NB4 (cell line): ENCODE results near the gene IGSF6.
"Not testable (repeated sequence)": the region's sequence is repeated elsewhere in the genome, so short reads cannot be mapped to it uniquely, and the experiment has no call there.

Experiments used
- DNase-seq: peaks from one replicate; pipeline ENCODE4 v3.0.0; 2010; ENCODE audit warnings: low read depth
- H3K4me3 ChIP-seq: one replicate; pipeline ENCODE4 v1.5.1; 2011; ENCODE audit warnings: mild to moderate bottlenecking, low read depth, low read length, moderate library complexity
- CTCF ChIP-seq: IDR thresholded peaks from one replicate; pipeline ENCODE4 v1.5.1; 2012; ENCODE audit warnings: low read depth, low read length
- MAX ChIP-seq: IDR thresholded peaks from 2 replicates; pipeline ENCODE4 v1.6.1; 2011; ENCODE audit warnings: low read depth, low read length
- MYC ChIP-seq: IDR thresholded peaks from 2 replicates; pipeline ENCODE4 v1.6.1; 2011; ENCODE audit warnings: low read depth, low read length
- POLR2A ChIP-seq: IDR thresholded peaks from 2 replicates; pipeline ENCODE4 v1.6.1; 2011; ENCODE audit warnings: mild to moderate bottlenecking; ENCODE audit not compliant: insufficient read length; ENCODE audit errors: extremely low read depth

Gene IGSF6

GRCh38 chr16:21610006-21610544 is 42.3 kb downstream of the IGSF6 start:
- DNase-seq: no peak
- TF ChIP-seq MYC (no peak), MAX (no peak), CTCF (no peak), POLR2A (no peak)
- H3K4me3 ChIP-seq: no peak overlapping the region

- H3K4me3 ChIP-seq: peak overlapping the region; percentile 24
- peak; percentile 98 for TF ChIP-seq MYC
- peak; percentile 98 for TF ChIP-seq MAX
- no peak for TF ChIP-seq CTCF
- TF ChIP-seq POLR2A: no peak
- DNase-seq: peak; percentile 94
Observed at GRCh38 chr16:21608639-21609328, 43.6 kb downstream of the IGSF6 start.

GRCh38 chr16:21605848-21606247 is 46.6 kb downstream of the IGSF6 start:
- not testable (repeated sequence) for H3K4me3 ChIP-seq, DNase-seq

- DNase-seq: peak; percentile 22
- TF ChIP-seq MAX: no peak
- TF ChIP-seq CTCF: no peak
- TF ChIP-seq MYC: no peak
- no peak for TF ChIP-seq POLR2A
- H3K4me3 ChIP-seq: no peak overlapping the region
Observed at GRCh38 chr16:21603928-21604327, 48.5 kb downstream of the IGSF6 start.

- TF ChIP-seq POLR2A (no peak), MAX (no peak), CTCF (no peak), MYC (no peak)
- DNase-seq: no peak
- H3K4me3 ChIP-seq: no peak overlapping the region
Observed at GRCh38 chr16:21602785-21603184, 49.6 kb downstream of the IGSF6 start.

- TF ChIP-seq POLR2A (no peak), MYC (no peak; the same call in 1 of the 2 replicates), CTCF (no peak), MAX (no peak)
- peak; percentile 66 for DNase-seq
- H3K4me3 ChIP-seq: peak overlapping the region; percentile 82
Observed at GRCh38 chr16:21600031-21600773, 52.2 kb downstream of the IGSF6 start.
